NOMO-1 (cell line): ENCODE results near the gene KCNAB2.

ENCODE experiments used
- DNase-seq, 2 experiments: peaks; one replicate each; lab custom pipeline; 2025; ENCODE audit not compliant: unreplicated experiment in 2 of 2; lab: John Stamatoyannopoulos, UW

KCNAB2 gene

DNA sequence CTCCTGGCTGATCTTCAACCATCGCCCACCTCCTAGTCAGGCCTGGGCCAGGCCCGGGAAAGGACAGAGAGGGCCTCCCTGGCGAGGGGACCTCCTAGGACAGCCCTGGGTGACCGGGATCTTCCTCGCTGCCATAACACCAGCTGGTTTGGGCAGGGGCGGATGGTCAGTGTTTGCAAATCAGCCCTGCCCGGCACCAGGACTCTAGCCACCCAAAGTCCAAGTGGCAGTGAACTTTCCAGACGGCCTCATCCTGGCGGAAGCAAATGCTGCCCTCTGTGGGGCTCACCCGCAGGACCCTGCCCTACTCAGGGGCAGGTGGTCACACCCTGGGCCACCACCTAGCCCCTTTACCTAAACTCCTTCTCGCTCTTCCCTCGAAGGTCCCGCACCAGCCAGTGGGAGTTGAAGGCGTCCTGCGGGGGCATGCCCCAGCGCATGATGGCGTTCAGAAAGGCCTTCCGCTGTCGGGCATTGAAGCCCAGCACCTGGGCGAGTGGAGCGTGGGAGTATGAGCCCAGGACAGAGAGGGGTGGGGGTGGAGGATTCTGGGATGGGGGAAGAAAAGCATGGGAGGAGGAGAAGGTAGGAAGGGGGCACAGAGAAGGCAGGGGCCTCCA is 79.2 kb downstream of the KCNAB2 start:
- no peak for DNase-seq

DNA sequence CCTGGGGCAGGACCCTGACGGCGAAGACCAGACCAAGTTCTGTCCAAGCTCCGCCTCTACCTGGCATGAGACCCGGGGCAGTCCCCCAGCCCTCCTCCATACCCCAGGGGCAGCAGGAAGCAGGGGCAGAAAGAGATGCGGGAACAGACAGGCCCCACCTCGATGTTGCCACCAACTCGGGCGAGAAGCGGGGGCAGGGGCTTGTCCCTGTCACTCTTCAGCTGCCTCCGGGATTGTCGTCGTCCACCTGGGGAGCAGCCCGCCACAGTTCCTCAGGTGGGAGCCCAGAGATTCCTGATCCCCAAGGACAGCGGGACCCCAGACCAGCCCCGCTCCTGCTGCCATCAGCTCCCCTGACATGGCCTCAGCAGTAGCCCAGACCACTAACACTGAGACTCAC is 79.7 kb downstream of the KCNAB2 start:
- DNase-seq, result no peak

DNA sequence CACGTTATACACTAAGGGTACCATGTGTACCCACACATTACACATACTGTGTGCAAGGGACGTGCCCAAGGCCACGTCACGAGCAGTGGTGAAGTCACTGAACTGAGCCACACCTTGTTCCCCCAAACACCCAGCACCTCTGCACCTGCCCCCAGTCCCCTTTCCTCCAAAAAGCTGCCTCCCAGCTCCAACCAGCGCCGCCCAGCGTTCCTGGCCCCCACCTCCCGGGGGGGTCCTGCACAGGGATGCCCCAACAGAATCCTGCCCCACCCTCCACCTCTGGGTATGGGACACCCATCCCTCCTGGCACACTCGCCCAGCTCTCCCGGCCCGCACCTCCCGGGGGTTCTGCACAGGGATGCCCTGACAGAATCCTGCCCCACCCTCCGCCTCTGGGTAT is 80.3 kb downstream of the KCNAB2 start:
- DNase-seq, result no peak

DNA sequence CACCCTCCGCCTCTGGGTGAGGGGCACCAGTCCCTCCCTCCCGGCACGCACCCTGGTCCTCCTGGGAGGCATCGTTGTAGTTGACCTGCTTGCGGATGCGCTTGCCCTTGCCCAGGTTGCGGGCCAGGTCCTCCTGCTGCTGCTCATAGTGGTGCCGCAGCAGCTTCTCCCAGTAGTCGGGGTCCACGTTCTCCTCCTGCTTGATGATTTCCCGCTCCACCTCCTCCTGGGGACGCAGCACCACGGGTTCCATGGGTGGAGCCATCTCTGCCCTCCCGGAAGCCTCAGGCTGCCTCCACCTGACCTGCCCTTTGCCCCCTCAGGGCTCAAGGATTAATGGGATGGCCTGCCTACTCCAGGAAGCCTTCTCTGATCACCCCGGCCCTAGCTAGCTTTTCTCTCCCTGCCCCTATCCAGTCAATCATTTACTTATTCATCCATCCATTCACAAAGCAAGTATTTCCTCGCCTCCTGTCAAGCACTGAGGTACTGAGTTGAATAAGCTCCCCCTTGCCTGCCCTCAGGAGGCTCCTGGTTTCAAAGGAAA is 80.9 kb downstream of the KCNAB2 start:
- DNase-seq, result no peak

DNA sequence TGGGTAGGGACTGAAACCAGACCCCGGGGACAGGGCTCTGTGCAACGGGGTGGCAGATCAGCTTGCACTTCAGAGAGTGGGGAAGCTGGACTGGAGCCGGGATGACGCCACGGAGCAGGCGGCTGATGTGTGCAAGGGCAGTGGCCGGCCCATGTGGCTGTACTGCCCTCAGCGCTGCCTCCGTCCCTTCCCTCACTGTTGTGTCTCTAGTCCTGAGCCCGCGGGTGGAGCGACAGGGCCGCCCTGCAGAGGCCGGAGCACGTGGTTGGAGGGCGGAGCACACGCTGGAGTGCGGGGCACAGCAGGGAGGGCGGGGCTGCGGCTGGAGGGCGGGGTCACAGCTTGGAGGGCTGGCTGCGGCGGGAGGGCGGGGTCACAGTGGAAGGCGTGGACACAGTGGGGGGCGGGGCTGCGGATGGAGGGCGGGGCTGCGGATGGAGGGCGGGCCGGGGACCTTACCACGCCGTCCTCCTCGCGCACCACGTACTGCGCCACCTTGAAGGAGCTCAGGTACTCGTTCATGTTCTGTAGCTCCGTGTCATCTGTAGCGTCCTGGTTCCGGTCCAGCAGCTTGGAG is 82.0 kb downstream of the KCNAB2 start:
- DNase-seq, result peak; percentile 72 to 88

DNA sequence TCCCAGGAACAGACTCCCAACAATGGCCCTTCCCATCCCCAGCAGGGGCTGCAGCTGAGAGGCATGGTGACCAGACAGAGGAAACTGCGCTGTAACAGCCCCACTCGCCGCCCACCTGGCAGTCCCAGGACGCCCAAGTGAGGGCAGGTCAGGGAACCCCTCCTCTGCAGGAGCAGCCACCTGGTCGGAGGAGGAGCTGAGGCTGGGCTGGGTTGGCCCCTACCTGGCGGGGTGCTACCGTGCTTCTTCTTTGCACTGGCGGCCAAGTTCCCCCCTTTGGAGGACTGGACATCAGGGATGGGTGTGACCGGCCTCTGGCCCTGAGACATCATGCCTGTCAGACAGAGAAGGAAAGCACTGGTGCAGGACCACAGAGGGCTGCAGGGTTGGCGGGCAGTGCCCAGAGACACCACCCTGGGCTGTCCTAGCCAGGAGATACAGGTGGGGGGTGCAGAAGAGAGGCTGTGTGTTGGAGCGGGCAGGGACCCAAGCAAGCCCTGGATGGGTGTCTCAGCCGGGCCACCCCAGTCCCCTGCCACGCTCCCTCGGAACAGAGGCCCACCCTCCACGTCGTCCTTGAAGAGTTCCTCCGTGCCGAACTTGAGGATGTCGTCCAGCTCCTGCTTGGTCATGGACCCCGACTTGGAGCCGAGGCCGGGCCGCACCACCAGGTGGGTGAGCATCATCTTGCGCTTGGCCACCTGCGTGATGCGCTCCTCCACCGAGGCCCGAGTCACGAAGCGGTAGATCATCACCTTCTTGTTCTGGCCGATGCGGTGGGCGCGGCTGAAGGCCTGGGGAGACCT is 82.8 kb downstream of the KCNAB2 start:
- no peak for DNase-seq

DNA sequence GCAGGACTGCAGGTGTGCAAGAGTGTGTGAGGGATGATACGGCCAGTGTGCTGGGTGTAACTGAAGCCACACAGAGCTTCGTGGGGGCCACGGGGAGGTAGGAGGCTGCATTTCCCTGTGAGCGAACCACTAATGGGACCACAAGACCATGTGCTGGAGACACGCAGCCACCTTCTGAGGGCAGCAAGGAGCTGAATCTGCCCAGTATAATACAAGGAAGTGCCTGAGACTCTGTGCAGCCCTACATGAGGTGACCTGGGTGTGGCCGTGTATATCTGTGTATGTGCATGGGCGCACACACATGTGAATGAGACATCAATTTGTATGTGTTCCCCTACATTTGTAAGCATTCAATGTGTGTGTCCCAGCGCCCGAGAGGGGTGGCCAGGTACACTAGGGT is 83.6 kb downstream of the KCNAB2 start:
- DNase-seq, result no peak

DNA sequence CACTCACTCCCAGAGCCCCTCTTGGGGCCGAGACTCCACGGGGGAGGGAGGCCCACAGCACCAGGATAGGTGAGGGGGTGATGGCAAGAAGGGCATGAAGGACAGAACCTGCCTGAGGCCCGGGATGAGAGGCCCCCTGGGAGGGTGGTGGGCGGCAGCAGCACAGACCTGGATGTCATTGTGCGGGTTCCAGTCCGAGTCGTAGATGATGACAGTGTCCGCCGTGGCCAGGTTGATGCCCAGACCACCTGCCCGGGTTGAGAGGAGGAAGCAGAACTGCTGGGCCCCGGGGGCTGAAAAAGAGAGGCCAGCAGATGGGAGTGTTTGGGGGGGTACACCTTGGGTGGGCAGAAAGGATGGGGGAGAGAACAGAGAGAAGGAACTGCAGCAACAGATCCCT is 84.3 kb downstream of the KCNAB2 start:
- no peak for DNase-seq

DNA sequence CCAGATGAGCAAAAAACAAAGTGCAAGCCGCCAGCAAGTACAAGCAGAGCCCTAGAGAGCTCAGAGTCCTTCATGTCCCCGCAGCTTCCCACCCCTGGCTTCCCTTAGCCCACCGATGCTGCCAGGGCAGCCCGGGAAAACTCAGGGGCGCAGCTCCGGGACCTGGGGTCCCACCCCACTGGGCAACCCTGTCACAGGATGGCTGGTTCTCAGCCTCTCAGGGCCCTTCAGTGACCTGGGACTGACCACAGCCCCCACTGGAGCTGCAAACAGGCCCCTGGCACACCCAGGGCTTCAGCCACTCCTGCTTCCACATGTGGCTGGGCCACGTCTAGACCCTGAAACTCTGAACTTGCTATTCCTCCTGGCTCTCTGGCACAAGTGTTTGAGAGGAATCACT is 84.9 kb downstream of the KCNAB2 start:
- no peak for DNase-seq

DNA sequence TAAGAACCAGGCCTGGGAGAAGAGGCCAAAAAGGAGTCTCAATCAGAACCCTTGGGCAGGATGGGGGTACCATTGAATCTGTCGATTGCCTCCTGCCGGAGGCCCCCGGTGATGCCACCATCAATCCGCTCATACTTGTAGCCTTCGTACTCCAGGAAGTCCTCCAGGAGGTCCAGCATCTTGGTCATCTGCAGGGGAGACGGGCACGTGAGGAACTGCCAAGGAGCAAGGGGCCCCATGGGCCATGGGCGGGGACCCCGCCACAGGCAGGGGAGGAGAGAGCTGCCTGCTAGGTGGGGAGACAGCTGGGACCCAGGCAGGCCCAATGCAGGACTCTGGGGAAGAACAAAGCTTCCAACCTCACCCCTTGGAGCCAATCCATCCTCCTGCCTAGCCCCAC is 85.9 kb downstream of the KCNAB2 start:
- DNase-seq, result no peak

DNA sequence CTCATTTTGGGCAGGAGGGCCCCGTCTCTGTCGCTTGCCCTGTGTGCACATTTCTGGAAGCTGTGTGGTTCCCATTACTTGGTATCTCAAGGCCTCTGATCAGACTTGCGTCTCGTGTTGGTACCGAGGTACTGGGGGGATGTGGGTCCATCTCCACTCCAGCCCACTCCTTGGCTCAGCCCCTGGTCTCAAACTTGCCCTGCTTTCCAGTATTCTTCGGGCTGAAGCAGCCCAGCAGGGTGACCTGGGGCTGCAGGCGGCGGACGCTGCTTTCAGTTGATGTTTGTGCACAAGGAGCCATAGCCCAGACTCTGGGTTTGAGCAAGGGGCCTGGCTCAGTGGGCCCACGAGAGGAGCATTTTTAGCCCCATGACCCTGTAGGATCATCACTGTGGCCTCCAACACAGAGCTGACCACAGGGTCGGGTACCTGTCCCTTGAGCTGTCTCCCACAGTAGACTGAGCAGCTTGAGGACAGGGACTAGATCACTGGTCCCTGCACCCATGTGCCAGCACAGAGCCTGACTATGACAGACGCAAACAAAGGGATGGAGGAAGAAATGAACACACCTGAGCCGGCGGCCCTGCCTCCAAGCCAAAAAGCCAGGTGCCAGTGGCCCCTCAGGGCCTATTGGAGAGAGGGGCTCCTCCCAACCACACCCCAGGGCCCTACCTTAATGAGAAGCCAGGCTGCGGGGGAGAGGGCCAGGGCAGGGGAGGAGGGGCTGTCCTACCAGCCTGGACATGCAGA is 87.6 kb downstream of the KCNAB2 start:
- no peak for DNase-seq

DNA sequence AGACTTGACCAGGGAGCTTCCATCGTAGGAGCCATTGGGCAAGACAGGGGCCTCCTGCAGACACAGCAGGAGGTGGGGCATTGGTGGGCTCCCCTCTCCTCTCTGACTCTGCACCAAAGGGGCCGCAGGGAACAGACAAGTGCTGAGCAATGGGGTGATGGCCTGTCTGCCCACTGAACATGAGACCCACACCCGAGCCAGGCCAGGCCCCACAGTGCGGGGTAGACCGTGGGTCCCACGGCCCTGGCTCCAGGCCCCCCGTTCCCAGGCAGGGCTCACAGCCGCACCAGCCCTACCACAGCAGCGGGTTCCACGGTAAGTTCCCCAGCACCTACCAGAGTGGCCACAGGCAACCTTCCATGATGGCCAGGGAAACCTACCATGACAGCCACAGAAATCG is 88.5 kb downstream of the KCNAB2 start:
- DNase-seq, result no peak

DNA sequence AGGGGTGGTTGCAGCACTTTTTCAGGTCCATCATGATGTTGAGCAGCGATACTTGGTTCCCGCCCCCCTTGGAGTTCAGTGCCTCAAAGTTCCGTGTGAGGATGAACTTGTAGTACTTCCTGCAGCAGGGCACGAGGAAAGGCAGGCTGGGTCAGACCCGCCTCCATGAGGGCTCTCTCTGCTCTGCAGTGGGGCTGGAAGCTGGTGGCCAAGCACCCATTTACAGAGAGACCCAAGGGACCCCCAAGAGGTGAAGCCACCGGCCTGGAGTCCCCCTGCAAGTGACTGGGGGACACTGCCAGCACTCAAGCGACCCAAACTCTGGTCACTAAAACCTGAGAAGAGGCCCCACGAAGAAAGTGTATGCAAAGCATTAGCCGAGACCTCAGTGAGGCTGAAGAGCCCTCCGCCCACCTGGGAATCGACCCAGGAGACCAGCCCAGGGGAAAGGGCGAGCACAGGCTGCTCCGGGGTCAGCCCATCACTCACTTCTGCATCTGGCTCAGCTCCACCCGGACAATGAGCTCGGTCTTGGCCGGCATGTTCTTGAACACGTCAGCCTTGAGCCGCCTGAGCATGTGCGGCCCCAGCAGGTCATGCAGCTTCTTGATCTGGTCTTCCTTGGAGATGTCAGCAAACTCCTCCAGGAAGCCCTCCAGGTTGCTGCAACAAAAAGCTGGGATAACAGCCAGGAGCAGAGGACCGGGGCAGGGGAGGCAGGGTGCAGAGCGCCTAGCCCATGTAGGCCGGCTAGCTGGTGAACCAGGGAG is 89.2 kb downstream of the KCNAB2 start:
- no peak for DNase-seq

DNA sequence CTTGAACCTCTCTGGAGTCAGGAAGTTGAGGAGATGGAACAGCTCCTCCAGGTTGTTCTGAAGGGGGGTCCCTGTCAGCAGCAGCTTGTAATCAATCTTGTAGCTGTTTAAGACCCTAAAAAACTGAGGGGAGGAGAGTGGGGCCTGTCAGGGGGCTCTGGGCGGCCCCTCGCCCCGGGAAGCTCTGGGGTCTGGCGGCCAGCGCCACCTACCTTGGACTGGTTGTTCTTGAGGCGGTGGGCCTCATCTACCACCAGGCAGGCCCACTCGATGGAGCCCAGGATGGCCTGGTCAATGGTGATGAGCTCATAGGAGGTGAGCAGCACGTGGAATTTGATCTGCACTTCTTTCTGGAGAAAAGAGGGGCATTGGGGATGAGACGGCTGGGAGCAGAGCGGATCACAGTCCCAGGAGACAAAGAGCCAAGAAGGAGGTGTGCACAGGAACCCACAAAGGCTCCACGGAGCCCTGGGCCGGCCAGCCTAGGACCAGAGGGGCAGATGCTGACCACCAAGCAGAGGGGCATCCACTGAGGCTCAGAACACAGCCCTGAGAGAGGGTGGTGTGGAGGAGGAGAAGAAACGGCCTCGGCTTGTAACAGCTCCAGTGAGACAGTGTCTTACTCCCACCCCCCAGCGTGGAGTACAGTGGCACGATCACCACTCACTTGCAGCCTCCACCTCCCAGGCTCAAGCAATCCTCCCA is 91.0 kb downstream of the KCNAB2 start:
- no peak for DNase-seq

DNA sequence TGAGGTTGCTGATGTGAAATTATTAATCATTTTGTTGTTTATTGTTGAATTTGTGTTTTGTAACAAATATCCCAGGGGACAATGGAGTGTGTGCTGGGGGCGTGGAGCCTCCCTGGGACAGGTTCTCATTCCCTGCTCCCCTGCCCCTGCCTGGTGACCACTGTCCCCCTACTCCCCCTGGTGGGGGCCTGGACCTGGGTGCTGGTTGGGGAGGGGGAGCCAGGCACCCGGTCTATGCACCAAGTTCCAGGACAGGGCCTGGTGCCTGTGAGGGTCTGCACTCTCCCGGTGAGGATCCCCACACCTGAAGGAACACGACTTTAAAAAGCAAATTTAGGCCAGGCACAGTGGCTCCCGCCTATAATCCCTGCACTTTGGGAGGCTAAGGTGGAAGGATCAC is 92.1 kb downstream of the KCNAB2 start:
- no peak for DNase-seq

DNA sequence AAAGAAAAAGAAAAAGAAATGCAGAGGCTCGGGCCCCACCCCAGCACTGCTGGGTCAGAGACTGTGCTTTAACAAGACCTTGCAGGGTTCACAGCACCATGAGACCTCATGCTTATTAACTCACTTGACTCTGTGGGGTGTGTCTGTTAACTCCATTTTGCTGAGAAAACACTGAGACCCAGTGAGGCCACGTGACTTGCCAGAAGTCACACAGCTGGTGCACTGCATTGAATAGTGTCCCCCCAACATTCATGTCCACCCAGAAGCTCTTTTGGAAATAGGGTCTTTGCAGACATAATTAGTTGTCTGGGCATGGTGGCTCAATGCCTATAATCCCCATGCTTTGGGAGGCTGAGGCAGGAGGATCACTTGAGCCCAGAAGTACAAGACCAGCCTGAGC is 94.7 kb downstream of the KCNAB2 start:
- DNase-seq, result no peak

DNA sequence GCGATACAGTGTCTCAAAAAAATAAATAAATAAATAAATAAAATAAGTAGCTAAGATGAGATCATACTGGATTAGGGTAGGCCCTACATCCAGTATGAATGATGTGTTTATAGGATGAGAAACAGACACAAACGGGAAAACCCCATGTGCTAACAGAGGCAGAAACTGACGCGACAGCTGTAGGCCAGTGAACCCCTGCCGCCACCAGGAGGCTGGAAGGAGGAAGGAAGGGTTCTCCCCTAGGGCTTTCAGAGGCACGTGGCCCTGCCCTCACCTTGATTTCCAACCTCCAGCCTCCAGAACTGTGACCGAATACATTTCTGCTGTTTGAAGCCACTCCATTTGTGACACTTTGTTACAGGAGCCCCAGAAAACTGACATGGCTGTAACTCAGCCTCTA is 95.9 kb downstream of the KCNAB2 start:
- DNase-seq, result no peak

DNA sequence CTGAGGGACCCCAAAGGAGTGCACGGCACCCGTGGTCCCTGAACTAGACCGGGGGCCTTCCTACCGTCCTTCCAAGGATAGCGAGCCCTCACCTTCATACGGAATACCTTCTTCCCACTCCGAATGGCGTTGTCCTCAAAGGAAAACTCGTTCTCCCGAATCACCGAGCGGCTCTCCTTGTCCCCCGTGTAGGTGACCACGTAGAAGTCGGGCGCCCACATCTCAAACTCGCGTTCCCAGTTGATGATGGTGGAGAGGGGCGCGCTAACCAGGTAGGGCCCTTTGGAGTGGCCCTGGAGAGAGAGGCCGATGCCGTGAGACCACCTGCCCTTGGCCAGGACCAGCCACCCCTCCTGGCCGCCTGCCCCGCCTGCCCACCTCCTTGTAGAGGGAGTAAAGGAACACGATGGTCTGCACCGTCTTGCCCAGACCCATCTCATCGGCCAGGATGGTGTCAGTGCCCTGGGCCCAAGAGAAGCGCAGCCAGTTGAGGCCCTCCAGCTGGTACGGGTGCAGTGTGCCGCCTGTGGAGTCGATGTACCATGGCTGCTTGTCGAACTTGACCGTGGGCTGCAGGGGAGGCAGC is 96.4 kb downstream of the KCNAB2 start:
- DNase-seq, result no peak

DNA sequence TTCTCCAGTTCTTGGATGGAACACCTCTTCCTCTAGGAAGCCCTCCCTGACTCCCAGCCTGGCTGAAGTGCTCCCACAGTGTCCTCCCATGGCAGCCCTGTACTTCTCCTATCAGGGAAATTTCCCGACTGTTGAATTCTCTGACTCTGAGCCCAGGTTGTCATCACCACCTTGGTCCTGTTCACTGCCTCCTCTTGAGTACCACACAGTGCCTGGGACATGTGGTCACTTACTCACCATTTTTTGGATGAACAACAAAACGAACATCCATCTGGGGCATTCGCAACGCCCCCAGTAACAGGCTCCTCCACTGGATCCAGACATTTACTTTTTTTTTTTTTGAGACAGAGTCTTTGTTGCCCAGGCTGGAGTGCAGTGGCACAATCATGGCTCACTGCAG is 97.0 kb downstream of the KCNAB2 start:
- DNase-seq, result no peak

DNA sequence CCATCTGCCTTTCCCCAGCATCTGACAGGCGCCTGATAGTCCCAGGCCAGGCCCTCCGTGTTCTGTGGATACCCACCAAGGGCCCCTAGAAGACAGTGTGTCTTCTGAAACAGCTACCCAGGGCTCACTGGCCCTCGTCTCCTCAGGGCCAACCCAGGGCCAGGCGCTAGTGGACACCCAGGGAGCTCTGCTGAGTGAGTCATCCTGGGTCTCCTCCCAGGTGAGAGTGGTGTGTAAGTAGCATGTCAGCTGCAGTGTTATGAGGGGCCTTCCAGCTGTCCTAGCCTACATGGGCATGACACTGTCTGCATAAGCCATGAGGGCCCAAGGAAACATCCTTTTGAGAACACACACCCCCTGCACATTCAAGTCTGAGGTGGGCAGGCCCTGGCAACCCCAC is 97.7 kb downstream of the KCNAB2 start:
- no peak for DNase-seq
